Fibroblast of the conjunctiva (primary cell): ENCODE data around the gene RHBDD1.

Experiments
- DNase-seq: peaks from one replicate; pipeline ENCODE4 v3.0.0-alpha.2; 2010; ENCODE audit warnings: low read depth

The RHBDD1 gene

GRCh38 chr2:226985583-226985946 is 149.7 kb downstream of the RHBDD1 start:
- DNase-seq, result no peak

- no peak for DNase-seq
Measured at GRCh38 chr2:226991663-226992062, 155.8 kb downstream of the RHBDD1 start.

GRCh38 chr2:226993171-226993570 is 157.3 kb downstream of the RHBDD1 start:
- no peak for DNase-seq

- no peak for DNase-seq
Measured at GRCh38 chr2:226994775-226995174, 158.9 kb downstream of the RHBDD1 start.

GRCh38 chr2:226995625-226996041 is 159.8 kb downstream of the RHBDD1 start:
- peak; percentile 24 for DNase-seq

GRCh38 chr2:226999661-227000060 is 163.8 kb downstream of the RHBDD1 start:
- DNase-seq, result no peak

GRCh38 chr2:227000123-227000522 is 164.3 kb downstream of the RHBDD1 start:
- DNase-seq, result no peak

- no peak for DNase-seq
Measured at GRCh38 chr2:227004482-227004881, 168.6 kb downstream of the RHBDD1 start.

- no peak for DNase-seq
Measured at GRCh38 chr2:227006189-227006897, 170.5 kb downstream of the RHBDD1 start.

- DNase-seq, result no peak
Measured at GRCh38 chr2:227007148-227007547, 171.3 kb downstream of the RHBDD1 start.

- no peak for DNase-seq
Measured at GRCh38 chr2:227007940-227008339, 172.1 kb downstream of the RHBDD1 start.

GRCh38 chr2:227010433-227010832 is 174.6 kb downstream of the RHBDD1 start:
- no peak for DNase-seq

GRCh38 chr2:227013330-227013729 is 177.5 kb downstream of the RHBDD1 start:
- DNase-seq, result no peak

GRCh38 chr2:227013881-227014280 is 178.0 kb downstream of the RHBDD1 start:
- DNase-seq, result no peak

- DNase-seq, result no peak
Measured at GRCh38 chr2:227016894-227017293, 181.0 kb downstream of the RHBDD1 start.

- no peak for DNase-seq
Measured at GRCh38 chr2:227020416-227020815, 184.6 kb downstream of the RHBDD1 start.

- no peak for DNase-seq
Measured at GRCh38 chr2:227022608-227023007, 186.8 kb downstream of the RHBDD1 start.

- DNase-seq, result no peak
Measured at GRCh38 chr2:227025510-227025909, 189.7 kb downstream of the RHBDD1 start.

- no peak for DNase-seq
Measured at GRCh38 chr2:227029426-227030105, 193.7 kb downstream of the RHBDD1 start.

GRCh38 chr2:227030789-227031188 is 194.9 kb downstream of the RHBDD1 start:
- DNase-seq, result no peak

- DNase-seq, result no peak
Measured at GRCh38 chr2:227031379-227031778, 195.5 kb downstream of the RHBDD1 start.

GRCh38 chr2:227033471-227034148 is 197.8 kb downstream of the RHBDD1 start:
- peak; percentile 27 for DNase-seq

GRCh38 chr2:227035711-227036367 is 200.0 kb downstream of the RHBDD1 start:
- no peak for DNase-seq
